SIG-M5 treated with dmso at 0.1 percent for 504 hours (cell line): ENCODE results near the gene GPR176.

Experiments
- DNase-seq: peaks from one replicate; lab custom pipeline; 2025; ENCODE audit not compliant: unreplicated experiment; lab: John Stamatoyannopoulos, UW

The GPR176 gene

GRCh38 chr15:39860200-39860599 is 59.9 kb downstream of the GPR176 start:
- DNase-seq, result no peak

- DNase-seq, result no peak
Observed at GRCh38 chr15:39859636-39860035, 60.4 kb downstream of the GPR176 start.

GRCh38 chr15:39857132-39857531 is 62.9 kb downstream of the GPR176 start:
- no peak for DNase-seq

- DNase-seq, result no peak
Observed at GRCh38 chr15:39856357-39856756, 63.7 kb downstream of the GPR176 start.

- DNase-seq, result no peak
Observed at GRCh38 chr15:39855400-39855799, 64.7 kb downstream of the GPR176 start.

GRCh38 chr15:39854161-39854560 is 65.9 kb downstream of the GPR176 start:
- no peak for DNase-seq

- no peak for DNase-seq
Observed at GRCh38 chr15:39852250-39852649, 67.8 kb downstream of the GPR176 start.

- no peak for DNase-seq
Observed at GRCh38 chr15:39851500-39852092, 68.5 kb downstream of the GPR176 start.

- no peak for DNase-seq
Observed at GRCh38 chr15:39850436-39850835, 69.6 kb downstream of the GPR176 start.

GRCh38 chr15:39846108-39846507 is 74.0 kb downstream of the GPR176 start:
- DNase-seq, result no peak

- DNase-seq, result no peak
Observed at GRCh38 chr15:39845582-39845981, 74.5 kb downstream of the GPR176 start.

GRCh38 chr15:39843565-39843964 is 76.5 kb downstream of the GPR176 start:
- no peak for DNase-seq

GRCh38 chr15:39837454-39837853 is 82.6 kb downstream of the GPR176 start:
- DNase-seq, result no peak

- DNase-seq, result no peak
Observed at GRCh38 chr15:39835550-39835949, 84.5 kb downstream of the GPR176 start.

GRCh38 chr15:39834256-39834655 is 85.8 kb downstream of the GPR176 start:
- DNase-seq, result no peak

GRCh38 chr15:39833515-39833981 is 86.5 kb downstream of the GPR176 start:
- DNase-seq, result no peak

- no peak for DNase-seq
Observed at GRCh38 chr15:39830166-39830565, 89.9 kb downstream of the GPR176 start.

- no peak for DNase-seq
Observed at GRCh38 chr15:39828374-39828931, 91.6 kb downstream of the GPR176 start.

GRCh38 chr15:39826975-39827374 is 93.1 kb downstream of the GPR176 start:
- no peak for DNase-seq

- no peak for DNase-seq
Observed at GRCh38 chr15:39823634-39824033, 96.4 kb downstream of the GPR176 start.

- DNase-seq, result no peak
Observed at GRCh38 chr15:39820050-39820602, 99.9 kb downstream of the GPR176 start.

- DNase-seq, result no peak
Observed at GRCh38 chr15:39819533-39819932, 100.5 kb downstream of the GPR176 start.

- no peak for DNase-seq
Observed at GRCh38 chr15:39817892-39818291, 102.2 kb downstream of the GPR176 start.
